HTERT RPE-1 (cell line): ENCODE data around the gene MBP.

ENCODE experiments used
- in situ Hi-C: fragments of 300-500 bp; cut with MboI; formaldehyde crosslinking; loops from 4 replicates; pipeline ENCODE4 v1.14.3; 2020; ENCODE audit warnings: low sequenced_read_pairs

MBP gene

DNA sequence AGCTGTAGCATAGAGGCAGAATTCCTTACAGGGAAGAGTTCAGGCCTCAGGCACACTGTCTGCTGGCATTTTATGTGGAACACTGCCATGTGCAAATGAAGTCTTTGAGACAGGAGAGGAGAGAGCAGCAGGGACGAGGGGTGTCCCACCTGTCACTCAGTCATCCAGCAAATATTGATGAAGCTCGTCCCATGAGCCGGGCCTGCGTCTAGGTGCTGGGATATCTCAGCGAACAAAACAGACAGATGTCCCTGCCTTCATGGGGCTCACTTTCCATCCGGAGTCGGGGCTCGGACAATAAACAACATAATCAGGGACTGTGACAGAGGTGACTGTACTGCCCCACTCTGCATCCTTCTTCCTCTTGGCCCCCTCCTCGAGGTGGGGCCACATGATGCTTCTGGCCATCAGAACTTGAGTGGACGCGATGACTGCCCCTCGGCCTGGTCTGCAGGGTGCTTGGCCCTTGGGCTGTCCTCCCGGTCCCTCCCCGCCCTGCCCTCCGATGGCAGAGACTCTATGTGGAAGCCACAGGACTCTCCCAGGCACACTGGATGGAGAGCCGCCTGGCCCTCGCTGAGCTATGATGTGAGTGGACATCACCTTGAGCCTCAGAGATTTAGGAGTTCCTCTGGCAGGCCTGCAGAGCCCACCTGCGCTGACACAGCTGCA lies 78.8 kb downstream of the MBP start:
- in situ Hi-C loops = no loop called here

DNA sequence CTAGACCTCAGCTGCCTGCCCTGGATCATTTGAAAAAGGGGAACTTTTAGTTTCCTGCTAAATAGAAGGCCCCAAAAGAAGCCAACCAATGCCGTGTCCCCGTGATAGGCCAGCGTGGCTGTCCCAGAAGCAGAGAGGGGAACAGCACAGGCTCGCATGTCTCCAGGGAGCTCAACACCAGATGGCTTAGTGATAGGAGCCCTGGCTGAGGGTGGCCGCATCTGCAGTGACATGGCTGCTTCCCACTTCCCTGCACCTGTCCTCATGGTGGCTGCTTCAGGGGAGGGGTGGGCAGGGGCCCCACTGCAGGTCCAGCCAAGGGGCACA lies 79.6 kb downstream of the MBP start:
- in situ Hi-C loops = no loop called here

GRCh38 chr18:77052297-77052982 lies 80.1 kb downstream of the MBP start:
- in situ Hi-C loops = no loop called here

GRCh38 chr18:77051581-77052296 lies 80.8 kb downstream of the MBP start:
- in situ Hi-C loops = no loop called here

- in situ Hi-C loops = no loop called here
Observed at GRCh38 chr18:77049938-77050337, 82.6 kb downstream of the MBP start.

GRCh38 chr18:77047803-77048419 lies 84.7 kb downstream of the MBP start:
- in situ Hi-C loops = no loop called here

DNA sequence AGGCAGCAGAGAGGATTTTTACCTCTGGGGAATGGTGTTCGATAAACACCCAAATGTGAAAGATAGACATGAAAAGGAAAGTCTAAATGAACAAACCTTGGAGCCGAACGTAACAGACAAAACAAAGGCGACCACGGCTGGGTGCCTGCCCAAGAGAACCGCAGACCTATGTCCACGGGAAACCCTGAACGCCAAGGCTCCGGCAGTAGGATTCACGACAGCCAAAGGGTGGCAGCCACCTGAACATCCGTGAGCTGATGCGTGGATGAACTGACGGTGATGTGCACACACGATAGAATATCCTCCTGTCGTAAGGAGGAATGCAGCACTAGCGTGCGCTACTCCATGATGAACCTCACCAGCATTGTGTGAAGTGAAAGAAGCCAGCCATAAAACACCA lies 85.6 kb downstream of the MBP start:
- in situ Hi-C loops = no loop called here

- in situ Hi-C loops = no loop called here
Observed at GRCh38 chr18:77046409-77046808, 86.2 kb downstream of the MBP start.

GRCh38 chr18:77045677-77046076 lies 86.9 kb downstream of the MBP start:
- in situ Hi-C loops = no loop called here

DNA sequence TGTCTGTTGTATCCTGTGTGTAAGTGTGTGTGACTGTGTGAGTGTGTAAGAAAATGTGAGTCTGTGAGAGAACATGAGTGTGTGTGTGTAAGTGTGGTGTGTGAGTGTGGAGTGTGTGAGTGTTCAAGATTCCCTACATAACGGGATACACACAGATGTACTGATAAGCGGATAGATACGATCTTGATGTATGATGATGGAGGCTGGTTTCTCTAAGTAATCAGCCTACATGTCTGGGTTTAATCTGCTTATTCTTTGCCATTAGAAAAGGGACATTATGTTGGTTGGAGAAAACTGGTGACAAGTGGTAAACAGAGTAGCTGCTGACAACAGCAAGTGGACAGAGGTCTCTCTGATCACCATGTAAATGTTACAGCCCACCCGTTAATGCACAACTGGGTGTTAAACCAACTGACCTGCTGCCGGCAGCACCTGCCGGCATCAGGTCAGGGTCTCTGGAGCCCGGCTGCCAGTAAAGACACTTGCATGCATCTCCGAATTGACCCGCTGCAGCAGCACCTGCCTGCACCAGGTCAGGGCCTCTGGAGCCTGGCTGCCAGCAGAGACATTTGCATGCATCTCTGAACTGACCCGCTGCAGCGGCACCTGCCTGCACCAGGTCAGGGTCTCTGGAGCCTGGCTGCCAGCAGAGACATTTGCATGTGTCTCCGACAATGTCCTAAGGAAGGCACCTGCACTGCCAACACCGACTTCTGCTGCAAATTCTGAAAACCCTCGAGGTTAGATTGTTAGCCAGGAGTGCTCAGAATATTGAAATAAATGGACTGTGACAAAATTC lies 87.5 kb downstream of the MBP start:
- in situ Hi-C loops = no loop called here

- in situ Hi-C loops = no loop called here
Observed at GRCh38 chr18:77043541-77044280, 88.9 kb downstream of the MBP start.

- in situ Hi-C loops = no loop called here
Observed at GRCh38 chr18:77042583-77042982, 90.0 kb downstream of the MBP start.

- in situ Hi-C loops = no loop called here
Observed at GRCh38 chr18:77039196-77040130, 93.1 kb downstream of the MBP start.

GRCh38 chr18:77038182-77038858 lies 94.3 kb downstream of the MBP start:
- in situ Hi-C loops = no loop called here

- in situ Hi-C loops = no loop called here
Observed at GRCh38 chr18:77037567-77037966, 95.0 kb downstream of the MBP start.

- in situ Hi-C loops = no loop called here
Observed at GRCh38 chr18:77035380-77036187, 97.0 kb downstream of the MBP start.

- in situ Hi-C loops = no loop called here
Observed at GRCh38 chr18:77033575-77033974, 99.0 kb downstream of the MBP start.

GRCh38 chr18:77032181-77032701 lies 100.3 kb downstream of the MBP start:
- in situ Hi-C loops = no loop called here
